Immature natural killer cell (primary cell): ENCODE data around the gene ZNF217. TPM values are rescaled to one million over a fixed set of nuclear protein-coding genes. Genes with fewer than 3 reads are reported as not detected.
"Not testable (repeated sequence)": the region's sequence is repeated elsewhere in the genome, so short reads cannot be mapped to it uniquely, and the experiment has no call there.

Experiments used
- DNase-seq, 3 donors: peaks; one replicate each; pipeline ENCODE4 v3.0.0; 2022; ENCODE audit warnings: mixed read lengths in 1 of 3
- H3K27ac Mint-ChIP-seq, 6 donors: one replicate each; pipeline ENCODE4 v1.8.0; 2020; ENCODE audit warnings: mixed read lengths in 6 of 6, mild to moderate bottlenecking in 5 of 6, inconsistent platforms in 4 of 6, moderate library complexity in 3 of 6
- H3K27me3 Mint-ChIP-seq, 3 donors: one replicate each; pipeline ENCODE4 v1.8.0; 2020 to 2021; ENCODE audit warnings: low read depth in 3 of 3, mild to moderate bottlenecking in 3 of 3, mixed read lengths in 3 of 3, moderate library complexity in 3 of 3, inconsistent platforms in 1 of 3
- H3K36me3 Mint-ChIP-seq, 3 donors: one replicate each; pipeline ENCODE4 v1.8.0; 2020; ENCODE audit warnings: mixed read lengths in 3 of 3, inconsistent platforms in 2 of 3, mild to moderate bottlenecking in 2 of 3
- H3K4me1 Mint-ChIP-seq, 2 donors: one replicate each; pipeline ENCODE4 v1.8.0; 2020; ENCODE audit warnings: inconsistent platforms in 2 of 2, mild to moderate bottlenecking in 2 of 2, mixed read lengths in 2 of 2, moderate library complexity in 1 of 2
- H3K4me3 Mint-ChIP-seq, 5 donors: one replicate each; pipeline ENCODE4 v1.8.0; 2020; ENCODE audit warnings: mild to moderate bottlenecking in 5 of 5, mixed read lengths in 5 of 5, inconsistent platforms in 3 of 5, moderate library complexity in 3 of 5
- H3K9me3 Mint-ChIP-seq, 6 donors: one replicate each; pipeline ENCODE4 v1.8.0; 2020; ENCODE audit warnings: mild to moderate bottlenecking in 6 of 6, mixed read lengths in 6 of 6, inconsistent platforms in 4 of 6, moderate library complexity in 3 of 6
- polyA plus RNA-seq, 3 donors: library from polyadenylated mRNA; unstranded; fragments of 300-500 nt; fragmentation: Illumina TruSeq; gene quantifications; one replicate each; pipeline ENCODE4 v1.2.3, GENCODE V29; 2021

Gene ZNF217
- polyA plus RNA-seq, 3 donors from 2014 or later: 10.0 to 33.5 (median 16.2) TPM

- H3K27me3 Mint-ChIP-seq, H3K9me3 Mint-ChIP-seq, H3K36me3 Mint-ChIP-seq, H3K27ac Mint-ChIP-seq, H3K4me3 Mint-ChIP-seq, DNase-seq: not testable (repeated sequence)
- peaks cover 23 to 25% of the 10 kb centered on the region in 2 donors for H3K4me1 Mint-ChIP-seq
Observed at GRCh38 chr20:53627001-53627400, 33.4 kb upstream of the ZNF217 start.

- H3K4me1 Mint-ChIP-seq: peaks cover 26% of the 10 kb centered on the region in 2 donors
- H3K27ac Mint-ChIP-seq: no peak overlapping the region
- H3K9me3 Mint-ChIP-seq: no peaks in the 10 kb centered on the region
- DNase-seq: no peak
- H3K27me3 Mint-ChIP-seq: peaks cover 0 to 7% (median 4%) of the 10 kb centered on the region in 3 donors
- H3K36me3 Mint-ChIP-seq: no peaks in the 10 kb centered on the region
- H3K4me3 Mint-ChIP-seq: no peak overlapping the region
Observed at GRCh38 chr20:53626584-53626983, 32.9 kb upstream of the ZNF217 start.

DNA sequence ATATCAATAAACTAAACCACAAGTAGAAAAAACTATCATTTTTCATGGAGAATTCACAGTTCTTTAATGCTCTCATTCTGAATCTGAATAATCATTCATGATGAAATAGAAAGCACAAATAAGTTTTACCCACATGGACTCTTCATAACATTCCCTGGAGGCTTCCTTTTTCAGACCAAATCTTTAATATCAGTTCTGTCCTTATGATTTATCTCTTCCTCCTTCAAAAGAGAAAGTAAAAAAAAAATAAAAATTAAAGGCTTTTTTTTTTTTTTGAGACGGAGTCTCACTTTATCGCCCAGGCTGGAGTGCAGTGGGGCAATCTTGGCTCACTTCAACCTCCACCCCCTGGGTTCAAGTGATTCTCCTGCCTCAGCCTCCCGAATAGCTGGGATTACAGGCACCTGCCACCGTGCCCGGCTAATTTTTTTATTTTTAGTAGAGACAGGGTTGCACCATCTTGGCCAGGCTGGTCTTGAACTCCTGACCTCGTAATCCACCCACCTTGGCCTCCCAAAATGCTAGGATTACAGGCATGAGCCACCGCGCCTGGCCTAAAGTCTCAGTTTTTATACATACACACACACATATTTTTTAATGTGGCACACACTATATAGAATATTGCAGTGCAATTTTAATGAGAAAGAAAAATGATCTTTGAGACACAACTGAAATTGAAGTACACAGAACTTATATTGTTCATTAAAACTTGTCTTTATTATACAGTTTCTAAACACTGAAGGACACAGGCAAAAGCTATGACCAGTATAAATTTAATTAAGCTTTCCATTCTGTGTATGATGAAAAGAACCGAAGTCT, 31.9 kb upstream of the ZNF217 start:
- Mint-ChIP-seq H3K27ac (no peak overlapping the region), H3K9me3 (no peaks in the 10 kb centered on the region), H3K27me3 (peaks cover 0 to 7% (median 4%) of the 10 kb centered on the region in 3 donors), H3K4me3 (no peak overlapping the region), H3K36me3 (no peaks in the 10 kb centered on the region), H3K4me1 (peaks cover 32 to 33% of the 10 kb centered on the region in 2 donors)
- DNase-seq: no peak

- DNase-seq, H3K36me3 Mint-ChIP-seq, H3K27ac Mint-ChIP-seq, H3K4me3 Mint-ChIP-seq, H3K27me3 Mint-ChIP-seq, H3K9me3 Mint-ChIP-seq: not testable (repeated sequence)
- peaks cover 32 to 33% of the 10 kb centered on the region in 2 donors for H3K4me1 Mint-ChIP-seq
Observed at GRCh38 chr20:53624927-53625250, 31.2 kb upstream of the ZNF217 start.

- H3K36me3 Mint-ChIP-seq: no peaks in the 10 kb centered on the region
- H3K4me3 Mint-ChIP-seq: peak overlapping the region; percentile 74 to 86 (median 83)
- peak overlapping the region in 5 of 6 donors; percentile 31 to 91 (median 60) for H3K27ac Mint-ChIP-seq
- peaks cover 35 to 38% of the 10 kb centered on the region in 2 donors for H3K4me1 Mint-ChIP-seq
- peak in 2 of 3 donors; percentile 20 to 21 for DNase-seq
- H3K9me3 Mint-ChIP-seq: no peaks in the 10 kb centered on the region
- peaks cover 0 to 4% (median 4%) of the 10 kb centered on the region in 3 donors for H3K27me3 Mint-ChIP-seq
Observed at GRCh38 chr20:53623454-53624211, 30.0 kb upstream of the ZNF217 start.

DNA sequence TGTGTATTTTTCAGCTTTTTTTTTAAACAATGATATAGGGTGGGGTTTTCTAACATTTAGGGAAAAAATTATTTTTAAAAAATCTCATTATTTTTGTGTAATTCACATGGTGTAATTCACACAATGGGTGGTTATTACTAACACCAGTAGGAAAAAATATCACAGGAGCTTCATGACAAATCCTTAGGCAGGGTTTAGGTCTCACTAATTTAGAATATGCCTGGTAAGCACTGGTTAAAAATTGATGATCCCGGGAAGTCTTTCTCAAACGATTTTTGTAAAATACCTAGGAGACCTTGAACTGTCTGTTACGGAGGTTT, 29.5 kb upstream of the ZNF217 start:
- Mint-ChIP-seq H3K4me3 (peak overlapping the region; percentile 74 to 86 (median 83)), H3K4me1 (peaks cover 35 to 38% of the 10 kb centered on the region in 2 donors), H3K9me3 (no peaks in the 10 kb centered on the region), H3K36me3 (no peaks in the 10 kb centered on the region), H3K27ac (peak overlapping the region; percentile 12 to 91 (median 48)), H3K27me3 (peaks cover 0 to 4% (median 2%) of the 10 kb centered on the region in 3 donors)
- no peak for DNase-seq

DNA sequence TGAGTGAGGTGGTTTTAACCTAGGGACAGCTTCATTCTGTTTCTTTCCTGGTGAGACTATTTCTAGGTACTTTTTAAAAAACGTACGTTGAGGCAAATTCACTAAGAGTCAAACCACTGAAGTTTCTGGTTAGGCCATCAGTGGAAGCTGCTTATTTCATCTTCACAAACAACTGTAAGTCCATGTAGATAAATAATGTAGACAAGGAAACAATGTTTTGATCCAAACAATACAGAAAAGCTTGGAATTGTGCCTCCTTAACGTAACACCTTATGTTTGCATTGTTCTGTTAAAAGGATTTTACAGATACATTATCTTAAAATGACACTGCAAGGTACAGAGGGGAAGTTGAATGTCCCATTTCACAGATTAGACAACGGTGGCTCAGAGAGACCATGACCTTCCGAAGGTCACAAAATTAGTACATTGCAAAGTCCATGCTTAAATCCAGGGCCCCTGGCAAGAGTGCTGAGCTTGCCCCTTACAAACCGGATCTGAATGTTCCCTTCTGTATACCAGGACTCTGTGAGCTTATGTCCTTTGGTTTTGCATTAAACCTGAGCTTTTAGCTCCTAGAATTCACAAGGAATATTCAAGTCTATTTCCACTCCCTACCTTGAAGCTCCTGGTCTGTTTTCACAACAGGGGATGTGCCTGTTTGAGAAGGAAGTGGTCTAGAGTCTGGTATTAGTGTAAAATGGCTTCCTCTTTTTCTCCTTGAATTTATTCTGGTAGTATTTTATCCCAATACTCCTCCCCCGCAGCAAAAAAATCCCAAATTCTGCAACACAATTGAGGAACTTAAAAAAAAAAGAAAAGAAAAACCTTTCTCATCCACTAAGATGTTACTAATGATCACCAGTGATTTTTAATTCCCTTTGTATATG, 28.9 kb upstream of the ZNF217 start:
- Mint-ChIP-seq H3K36me3 (no peaks in the 10 kb centered on the region), H3K27ac (peak overlapping the region in 5 of 6 donors; percentile 12 to 91 (median 42)), H3K27me3 (peaks cover 0 to 2% (median 0%) of the 10 kb centered on the region in 3 donors), H3K4me1 (peaks cover 35 to 38% of the 10 kb centered on the region in 2 donors), H3K4me3 (peak overlapping the region; percentile 74 to 86 (median 83)), H3K9me3 (no peaks in the 10 kb centered on the region)
- no peak for DNase-seq

- peak overlapping the region in 4 of 5 donors; percentile 9 to 27 (median 13) for H3K4me3 Mint-ChIP-seq
- peaks cover 0 to 2% (median 0%) of the 10 kb centered on the region in 3 donors for H3K27me3 Mint-ChIP-seq
- H3K9me3 Mint-ChIP-seq: no peaks in the 10 kb centered on the region
- DNase-seq: no peak
- H3K36me3 Mint-ChIP-seq: no peaks in the 10 kb centered on the region
- H3K27ac Mint-ChIP-seq: peak overlapping the region in 5 of 6 donors; percentile 31 to 81 (median 65)
- H3K4me1 Mint-ChIP-seq: peaks cover 35 to 38% of the 10 kb centered on the region in 2 donors
Observed at GRCh38 chr20:53621482-53622246, 28.0 kb upstream of the ZNF217 start.

DNA sequence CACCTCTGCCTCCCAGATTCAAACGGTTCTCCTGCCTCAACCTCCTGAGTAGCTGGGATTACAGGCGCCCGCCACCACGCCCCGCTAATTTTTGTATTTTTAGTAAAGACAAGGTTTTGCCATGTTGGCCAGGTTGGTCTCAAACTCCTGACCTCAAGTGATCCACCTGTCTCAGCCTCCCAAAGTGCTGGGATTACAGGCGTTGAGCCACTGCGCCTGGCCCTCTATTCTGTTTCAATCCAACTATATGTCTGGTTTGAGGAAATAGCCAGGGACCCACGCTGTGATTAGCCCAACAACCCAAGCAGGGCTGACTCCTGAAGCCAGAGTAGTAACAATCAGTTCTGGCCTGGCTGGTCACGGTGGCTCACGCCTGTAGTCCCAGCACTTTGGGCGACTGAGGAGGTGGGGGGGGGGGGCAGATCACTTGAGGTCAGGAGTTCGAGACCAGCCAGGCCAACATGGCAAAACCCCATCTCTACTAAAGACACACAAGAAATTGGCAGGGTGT, 24.9 kb upstream of the ZNF217 start:
- not testable (repeated sequence) for H3K36me3 Mint-ChIP-seq, DNase-seq

DNA sequence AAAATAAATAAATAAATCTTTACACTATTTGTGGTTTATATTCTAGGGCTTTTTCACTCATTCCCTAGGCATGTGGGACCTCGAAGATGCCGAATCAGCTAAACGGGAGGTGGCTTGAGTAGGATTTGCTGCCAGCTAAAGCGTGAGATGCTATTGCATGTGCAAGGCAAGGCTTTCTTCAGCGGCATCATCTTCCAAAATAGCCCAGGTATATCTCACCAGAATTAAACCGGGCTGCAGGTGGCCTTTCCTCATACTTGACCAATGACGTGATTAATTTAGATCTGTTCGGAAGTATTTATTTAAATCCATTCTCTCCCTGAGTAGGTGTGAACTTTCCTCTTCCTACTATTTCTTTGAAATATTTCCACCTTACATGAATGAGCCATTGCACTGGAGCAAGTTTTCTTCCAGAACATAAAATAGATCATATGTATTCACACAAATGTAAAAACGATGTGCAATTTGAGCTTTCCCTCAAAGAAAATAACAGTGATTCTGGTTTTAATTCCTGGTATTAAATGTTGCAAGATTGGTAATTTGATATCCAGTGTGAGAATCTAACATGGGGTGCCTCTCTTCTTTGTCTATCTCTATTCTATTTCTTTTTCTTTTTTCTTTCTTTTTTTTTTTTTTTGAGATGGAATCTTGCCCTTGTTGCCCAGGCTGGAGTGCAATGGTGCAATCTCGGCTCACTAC, 24.3 kb upstream of the ZNF217 start:
- H3K4me1 Mint-ChIP-seq: peaks cover 23 to 25% of the 10 kb centered on the region in 2 donors
- H3K27me3 Mint-ChIP-seq: no peaks in the 10 kb centered on the region
- no peaks in the 10 kb centered on the region for H3K36me3 Mint-ChIP-seq
- DNase-seq: no peak
- no peaks in the 10 kb centered on the region for H3K9me3 Mint-ChIP-seq
- H3K27ac Mint-ChIP-seq: no peak overlapping the region
- H3K4me3 Mint-ChIP-seq: no peak overlapping the region

More for the DNA sequence above, 24.9 kb upstream of the ZNF217 start:
- not testable (repeated sequence) for H3K4me3 Mint-ChIP-seq, H3K9me3 Mint-ChIP-seq, H3K27ac Mint-ChIP-seq, H3K27me3 Mint-ChIP-seq
- peaks cover 29 to 31% of the 10 kb centered on the region in 2 donors for H3K4me1 Mint-ChIP-seq

DNA sequence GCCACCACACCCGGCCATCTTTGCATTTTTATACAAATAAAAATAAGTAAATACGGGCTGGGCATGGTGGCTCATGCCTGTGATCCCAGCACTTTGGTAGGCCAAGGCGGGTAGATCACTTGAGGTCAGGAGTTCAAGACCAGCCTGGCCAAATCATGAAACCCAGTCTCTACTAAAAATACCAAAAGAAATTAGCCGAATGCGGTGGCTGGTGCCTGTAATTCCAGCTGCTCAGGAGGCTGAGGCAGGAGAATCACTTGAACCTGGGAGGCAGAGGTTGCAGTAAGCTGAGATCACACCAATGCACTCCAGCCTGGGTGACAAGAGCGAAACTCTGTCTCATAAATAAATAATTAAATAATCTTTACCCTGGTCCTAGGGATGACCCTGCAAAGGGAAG, 22.9 kb upstream of the ZNF217 start:
- not testable (repeated sequence) for H3K9me3 Mint-ChIP-seq, DNase-seq, H3K27ac Mint-ChIP-seq, H3K4me3 Mint-ChIP-seq, H3K27me3 Mint-ChIP-seq, H3K36me3 Mint-ChIP-seq
- H3K4me1 Mint-ChIP-seq: peaks cover 8 to 10% of the 10 kb centered on the region in 2 donors

- no peak for DNase-seq
- Mint-ChIP-seq H3K27ac (no peak overlapping the region), H3K27me3 (peaks cover 0 to 4% (median 0%) of the 10 kb centered on the region in 3 donors), H3K4me1 (peaks cover 15 to 17% of the 10 kb centered on the region in 2 donors), H3K9me3 (no peaks in the 10 kb centered on the region), H3K36me3 (peaks cover 0 to 5% (median 0%) of the 10 kb centered on the region in 3 donors), H3K4me3 (no peak overlapping the region)
Observed at GRCh38 chr20:53613748-53614147, 20.1 kb upstream of the ZNF217 start.
